Measurements from ENCODE around the gene RGS7BP.

GRCh38 chr5:64486163-64486562 lies 19.7 kb upstream of the RGS7BP start:
- TF ChIP-seq CTCF (IDR thresholded peaks at IDR 0.05; ENCODE audit: poor library complexity), result no peak
- TF ChIP-seq EZH2 (IDR thresholded peaks at IDR 0.05; ENCODE audit: borderline replicate concordance), result no peak
